Measurements from ENCODE around the gene IMMP2L. TPM values are rescaled to one million over a fixed set of nuclear protein-coding genes. Genes with fewer than 3 reads are reported as not detected.

The IMMP2L gene
- total RNA-seq, 1 donor from 2014 or later = 59.6 TPM

- Mint-ChIP-seq H3K9me3 (peaks cover 10% of the 10 kb centered on the region), H3K4me3 (no peak overlapping the region), H3K27me3 (ENCODE audit: low read depth) (peaks cover 6% of the 10 kb centered on the region), H3K27ac (no peak overlapping the region), H3K4me1 (peaks cover 33% of the 10 kb centered on the region), H3K36me3 (peaks cover 38% of the 10 kb centered on the region)
- no peak for DNase-seq (ENCODE audit: low spot score in 2 of 2, unreplicated experiment in 2 of 2)
- TF ChIP-seq CTCF (IDR thresholded peaks at IDR 0.05; ENCODE audit: unreplicated experiment) = no peak
These were observed 5.3 kb downstream of the IMMP2L start for GRCh38 chr7:111556977-111557376.

GRCh38 chr7:111554086-111554485 lies 8.2 kb downstream of the IMMP2L start:
- DNase-seq (ENCODE audit: low spot score in 2 of 2, unreplicated experiment in 2 of 2) = no peak
- peaks cover 10% of the 10 kb centered on the region for H3K9me3 Mint-ChIP-seq
- peaks cover 6% of the 10 kb centered on the region for H3K27me3 Mint-ChIP-seq (ENCODE audit: low read depth)
- no peak overlapping the region for H3K27ac Mint-ChIP-seq
- TF ChIP-seq CTCF (IDR thresholded peaks at IDR 0.05; ENCODE audit: unreplicated experiment) = no peak
- peaks cover 10% of the 10 kb centered on the region for H3K4me1 Mint-ChIP-seq
- H3K36me3 Mint-ChIP-seq = peaks cover 49% of the 10 kb centered on the region
- H3K4me3 Mint-ChIP-seq = no peak overlapping the region

GRCh38 chr7:111541067-111541466 lies 21.2 kb downstream of the IMMP2L start:
- no peak for DNase-seq (ENCODE audit: low spot score in 2 of 2, unreplicated experiment in 2 of 2)
- peaks cover 5% of the 10 kb centered on the region for H3K9me3 Mint-ChIP-seq
- H3K4me3 Mint-ChIP-seq = no peak overlapping the region
- peaks cover 7% of the 10 kb centered on the region for H3K4me1 Mint-ChIP-seq
- H3K27ac Mint-ChIP-seq = no peak overlapping the region
- no peaks in the 10 kb centered on the region for H3K27me3 Mint-ChIP-seq (ENCODE audit: low read depth)
- H3K36me3 Mint-ChIP-seq = peaks cover 23% of the 10 kb centered on the region
- TF ChIP-seq CTCF (IDR thresholded peaks at IDR 0.05; ENCODE audit: unreplicated experiment) = no peak

- H3K4me1 Mint-ChIP-seq = peaks cover 7% of the 10 kb centered on the region
- DNase-seq (ENCODE audit: low spot score in 2 of 2, unreplicated experiment in 2 of 2) = no peak
- H3K27ac Mint-ChIP-seq = no peak overlapping the region
- H3K9me3 Mint-ChIP-seq = peaks cover 5% of the 10 kb centered on the region
- H3K27me3 Mint-ChIP-seq (ENCODE audit: low read depth) = no peaks in the 10 kb centered on the region
- TF ChIP-seq CTCF (IDR thresholded peaks at IDR 0.05; ENCODE audit: unreplicated experiment) = no peak
- H3K36me3 Mint-ChIP-seq = peaks cover 23% of the 10 kb centered on the region
- H3K4me3 Mint-ChIP-seq = no peak overlapping the region
These were observed 22.0 kb downstream of the IMMP2L start for GRCh38 chr7:111540199-111540815.

GRCh38 chr7:111537134-111537533 lies 25.2 kb downstream of the IMMP2L start:
- H3K9me3 Mint-ChIP-seq = peaks cover 5% of the 10 kb centered on the region
- H3K4me3 Mint-ChIP-seq = no peak overlapping the region
- H3K36me3 Mint-ChIP-seq = peaks cover 14% of the 10 kb centered on the region
- TF ChIP-seq CTCF (IDR thresholded peaks at IDR 0.05; ENCODE audit: unreplicated experiment) = no peak
- no peak overlapping the region for H3K27ac Mint-ChIP-seq
- H3K4me1 Mint-ChIP-seq = peaks cover 10% of the 10 kb centered on the region
- DNase-seq (ENCODE audit: low spot score in 2 of 2, unreplicated experiment in 2 of 2) = no peak
- H3K27me3 Mint-ChIP-seq (ENCODE audit: low read depth) = no peaks in the 10 kb centered on the region

Measured in mesothelial cell of epicardium (in vitro differentiated cells).